Activated CD4-positive, CD25-positive, alpha-beta regulatory T cell treated with anti-CD3 and anti-CD28 coated beads, Interleukin-2, amount 50 U/mL, for 72 hours (primary cell): ENCODE results near the gene GRIK3.

ENCODE experiments used
- DNase-seq: peaks from one replicate; pipeline ENCODE4 v3.0.0; 2021

The GRIK3 gene

DNA sequence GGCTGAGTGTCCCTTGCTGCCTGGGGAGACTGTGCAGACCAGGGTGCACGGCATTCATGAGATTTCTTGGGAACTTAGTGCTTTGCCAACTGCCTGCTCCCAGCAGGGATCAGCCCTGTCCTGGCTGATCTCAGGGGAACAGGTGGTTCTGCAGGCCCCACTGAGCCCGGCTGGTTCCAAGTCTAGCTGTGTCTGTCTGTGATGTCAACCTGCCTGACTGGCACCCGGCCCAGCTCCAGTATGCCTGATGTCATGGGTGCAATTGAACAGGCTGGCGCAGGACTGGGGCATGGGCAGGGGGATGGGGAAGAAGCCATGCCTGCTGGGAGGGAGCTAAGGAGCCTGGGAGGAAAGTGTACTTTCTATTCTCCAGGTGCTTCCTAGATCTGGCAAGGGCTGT is 227.1 kb downstream of the GRIK3 start:
- no peak for DNase-seq

DNA sequence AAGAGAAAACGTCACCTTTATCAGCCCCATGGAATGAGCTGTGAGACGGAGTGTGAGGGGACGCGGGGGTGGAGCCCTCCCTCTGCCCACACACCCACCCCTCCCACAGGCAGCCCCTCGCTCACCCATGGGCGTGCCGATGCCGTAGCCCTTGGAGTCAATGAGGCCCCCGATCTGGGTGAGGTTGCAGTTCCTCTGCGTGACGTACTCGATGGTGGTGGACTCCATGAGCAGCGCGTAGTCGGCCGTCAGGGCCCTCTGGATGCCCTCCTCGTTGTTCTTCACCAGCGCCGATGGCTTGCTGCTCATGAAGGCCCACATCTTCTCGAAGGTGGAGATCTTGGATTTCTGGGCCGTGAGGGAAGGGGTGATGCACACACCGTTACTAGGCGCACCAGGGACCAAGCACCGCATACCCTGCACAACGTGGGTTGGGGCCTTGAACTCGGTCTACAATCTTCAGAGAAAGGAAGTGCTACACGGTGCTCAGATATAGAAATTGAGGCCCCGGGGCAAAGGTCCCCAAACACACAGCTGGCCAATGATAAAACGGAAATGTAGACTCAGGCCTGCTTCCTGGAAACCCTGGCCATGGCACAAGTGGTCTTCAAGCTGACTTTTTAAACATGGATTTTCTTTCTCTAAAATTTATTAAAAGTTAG is 228.2 kb downstream of the GRIK3 start:
- no peak for DNase-seq

DNA sequence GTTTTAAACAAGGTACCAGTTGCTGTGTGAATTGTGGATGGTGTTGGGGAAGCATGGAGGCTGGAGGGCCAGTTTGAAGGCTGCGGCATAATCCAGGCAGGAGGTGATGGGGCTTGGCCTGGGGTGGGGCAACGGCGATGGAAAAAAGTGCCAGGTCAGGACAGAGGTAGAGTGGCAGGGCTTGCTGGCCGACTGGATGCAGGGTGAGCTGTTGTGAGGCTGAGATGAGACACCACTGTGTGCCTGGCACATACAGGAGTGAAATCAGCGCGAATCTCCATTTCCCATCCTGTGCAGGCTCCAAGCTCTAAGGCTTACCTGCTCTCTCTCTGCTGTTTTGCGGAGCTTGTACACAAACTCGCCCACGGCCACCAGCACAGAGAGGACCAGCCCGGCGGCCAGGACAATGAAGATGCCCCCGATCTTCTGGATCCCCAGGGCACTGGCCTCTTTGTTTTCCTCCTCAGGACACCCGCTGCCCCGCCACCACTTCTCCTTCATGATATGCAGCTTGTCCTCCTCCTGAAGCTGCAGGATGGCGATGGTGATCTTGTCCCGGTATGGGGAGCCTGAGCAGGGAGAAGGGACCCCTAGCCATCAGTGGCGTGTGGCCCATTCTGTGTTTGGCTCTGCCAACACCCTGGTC is 229.5 kb downstream of the GRIK3 start:
- no peak for DNase-seq

DNA sequence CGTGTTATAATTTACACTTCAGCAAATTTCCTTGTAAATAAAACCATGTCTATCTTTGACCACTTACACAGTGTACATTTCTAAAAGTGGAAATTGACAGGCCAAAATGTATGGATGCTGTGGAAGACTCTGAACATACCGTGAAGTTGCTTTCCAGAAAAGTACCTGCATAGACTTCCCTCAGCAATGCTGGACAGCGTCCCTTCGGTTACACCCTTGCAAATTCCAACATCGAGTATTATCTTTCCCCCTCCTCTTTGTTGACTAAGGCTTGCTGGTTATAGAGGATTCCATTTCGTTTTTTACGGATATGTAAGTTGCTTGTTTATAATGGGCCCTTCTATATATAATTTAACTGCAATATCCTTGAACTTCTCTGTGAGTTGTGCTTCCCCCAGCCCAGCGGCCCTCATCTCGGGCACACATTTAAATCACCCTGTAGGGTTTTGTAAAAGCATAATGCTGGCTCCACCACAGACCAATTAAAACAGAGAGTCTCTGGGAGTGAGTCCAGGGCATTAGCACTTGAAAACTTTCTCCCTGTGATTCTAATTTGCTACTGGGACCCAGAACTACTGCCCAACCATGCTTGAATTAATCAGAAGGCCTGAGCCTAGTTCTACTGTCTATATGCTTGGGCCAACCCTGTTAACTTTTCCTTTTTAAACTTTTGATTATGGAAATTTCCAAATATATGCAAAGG is 230.3 kb downstream of the GRIK3 start:
- no peak for DNase-seq

DNA sequence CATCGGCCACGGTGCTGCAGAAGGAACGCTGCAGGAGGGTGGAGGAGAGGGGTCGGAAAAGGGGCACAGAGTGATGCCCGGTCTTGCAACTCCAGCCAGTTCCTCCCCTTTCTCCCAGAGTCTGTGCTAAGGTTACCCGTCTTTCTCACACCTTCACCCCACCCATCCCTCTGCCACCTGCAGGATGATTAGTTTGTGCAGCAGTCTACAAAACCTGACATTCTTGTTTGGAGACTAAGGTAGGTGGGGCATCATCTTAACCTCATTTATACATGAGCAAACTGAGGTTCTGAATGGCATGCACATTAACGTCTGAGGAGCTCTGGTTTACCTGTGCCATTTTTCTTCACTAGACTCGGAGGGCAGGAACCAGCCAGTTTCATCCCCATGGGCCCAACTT is 232.3 kb downstream of the GRIK3 start:
- no peak for DNase-seq

DNA sequence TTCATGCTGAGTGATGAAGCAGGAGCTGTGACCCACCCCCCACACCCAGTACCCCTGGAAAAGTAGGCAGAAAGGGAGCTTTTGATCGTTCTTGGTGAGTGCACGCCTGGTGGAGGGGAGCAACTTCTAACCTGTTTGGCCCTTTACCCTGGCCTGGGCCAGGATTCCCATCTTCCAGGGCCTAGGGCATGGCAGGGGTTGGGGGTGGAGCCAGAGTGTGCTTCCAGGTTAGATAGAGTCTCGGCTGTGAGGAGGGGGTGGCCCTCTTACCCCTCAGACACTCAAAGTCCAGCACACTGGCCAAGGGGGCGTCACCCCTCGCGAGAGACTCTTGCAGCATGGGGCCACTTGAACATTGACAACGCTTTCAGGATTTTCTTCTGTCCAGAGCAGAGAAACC is 236.6 kb downstream of the GRIK3 start:
- no peak for DNase-seq

DNA sequence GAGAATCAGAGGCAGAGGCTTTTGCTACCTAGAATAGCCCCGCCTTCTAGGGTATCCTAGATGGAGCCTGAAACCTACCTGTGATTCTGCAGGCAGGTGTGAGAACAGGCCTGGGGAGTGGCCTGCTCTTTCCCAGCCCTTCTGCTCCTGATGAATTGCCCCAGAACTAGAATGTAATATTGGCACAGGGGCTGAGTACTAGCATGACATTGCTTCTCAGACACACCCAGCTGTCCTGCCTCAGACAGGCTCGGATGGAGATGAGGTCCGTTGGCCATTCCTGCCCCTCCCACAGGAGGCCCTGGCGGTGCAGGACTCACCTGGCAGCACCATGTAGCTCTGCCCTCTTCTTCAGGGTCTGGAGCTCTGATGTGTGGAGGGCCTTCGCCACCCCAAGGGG is 237.6 kb downstream of the GRIK3 start:
- DNase-seq, result no peak

DNA sequence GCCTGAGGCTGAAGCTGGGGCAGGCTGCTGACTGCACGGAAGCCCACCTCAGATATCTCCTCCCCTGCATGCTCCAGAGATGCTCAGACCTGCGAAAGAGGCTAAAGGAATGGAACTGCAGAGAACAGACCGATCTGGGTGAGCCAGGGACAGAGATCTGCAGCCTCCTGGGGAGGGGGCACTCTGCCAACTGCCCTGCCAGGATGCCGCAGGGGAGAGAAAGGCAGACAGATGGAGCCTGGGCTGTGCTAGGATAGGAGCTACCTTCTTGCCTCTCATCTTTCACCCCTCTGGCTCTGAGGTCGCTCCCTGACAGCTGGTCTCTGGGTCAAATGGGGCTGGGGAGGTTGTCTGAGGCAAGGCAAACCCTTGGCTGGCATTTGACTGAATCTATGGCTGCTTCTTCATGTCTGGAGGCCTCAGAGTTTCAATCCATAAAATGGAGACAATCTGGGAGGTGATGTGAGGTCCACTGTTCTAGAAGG is 238.2 kb downstream of the GRIK3 start:
- no peak for DNase-seq

DNA sequence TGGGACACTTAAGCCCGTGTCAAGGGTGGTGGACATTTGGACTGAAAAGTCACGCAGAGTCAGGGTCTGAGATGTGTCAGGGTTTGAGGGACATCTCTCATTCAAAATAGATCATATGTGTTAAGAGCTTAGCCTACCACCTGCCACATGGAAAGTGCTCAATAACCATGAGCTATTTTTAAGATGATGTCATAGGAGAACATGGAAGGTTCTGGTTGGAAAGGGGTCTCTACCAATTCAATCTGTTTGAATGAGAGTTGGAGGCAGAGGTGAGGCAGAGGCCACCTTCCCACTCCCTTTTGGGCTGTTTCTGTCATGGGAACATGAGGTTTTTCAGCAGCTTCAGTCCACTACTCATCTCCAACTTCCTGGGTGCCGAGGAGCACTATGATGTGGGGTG is 239.9 kb downstream of the GRIK3 start:
- DNase-seq, result no peak

DNA sequence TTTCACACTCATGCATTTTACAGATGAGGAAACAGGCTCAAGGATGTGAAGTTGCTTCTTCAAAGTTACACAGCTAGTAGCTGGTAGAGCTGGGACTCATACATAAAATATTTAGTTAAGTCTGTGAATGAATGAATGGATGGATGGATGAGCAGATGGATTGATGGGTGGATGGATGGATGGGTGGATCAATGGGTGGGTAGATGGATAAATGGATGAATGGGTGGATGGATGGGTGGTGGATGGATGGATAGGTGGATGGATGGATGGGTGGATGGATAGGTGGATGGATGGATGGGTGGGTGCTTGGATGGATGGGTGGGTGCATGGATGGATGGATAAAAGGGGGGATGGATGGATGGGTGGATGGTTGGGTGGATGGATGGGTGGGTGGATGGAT is 240.9 kb downstream of the GRIK3 start:
- DNase-seq, result no peak

DNA sequence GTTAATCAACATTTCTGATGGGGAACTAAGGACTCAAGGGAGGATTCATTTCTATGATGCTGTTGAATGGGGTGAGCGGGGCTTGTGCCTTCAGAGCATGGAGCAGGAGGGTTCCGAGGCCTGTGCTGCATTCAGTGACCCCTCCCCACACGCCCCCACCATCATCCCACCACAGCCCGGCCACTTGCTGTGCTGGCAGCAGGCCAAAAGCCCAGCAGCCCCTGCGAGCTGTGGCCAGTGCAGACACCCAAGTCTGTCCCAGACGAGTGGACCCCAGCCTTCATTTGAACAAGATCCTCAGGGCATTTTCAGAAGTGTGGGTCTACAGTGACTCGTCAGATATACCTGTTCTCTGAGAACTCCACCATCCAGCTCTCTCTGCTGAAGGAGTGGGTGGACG is 242.0 kb downstream of the GRIK3 start:
- DNase-seq, result no peak

DNA sequence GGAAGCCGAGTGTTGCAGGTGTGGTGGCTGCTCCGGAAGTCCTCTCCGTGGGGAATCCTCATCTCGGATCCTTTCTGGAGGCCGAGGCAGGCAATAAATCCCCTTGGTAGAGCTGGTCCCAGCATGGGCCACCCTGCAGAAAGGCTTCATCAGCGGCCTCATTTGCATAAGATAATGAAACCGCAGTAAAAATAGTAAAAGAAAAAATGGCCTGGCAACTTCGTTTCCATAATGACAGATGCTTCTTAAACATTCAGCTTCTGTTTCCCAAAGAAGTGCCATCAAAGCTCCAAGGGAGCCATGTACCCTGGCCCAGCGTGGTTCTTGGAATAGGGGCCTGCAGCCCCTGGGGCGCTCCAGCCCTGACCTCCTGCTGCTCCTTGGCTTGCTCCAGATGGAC is 244.1 kb downstream of the GRIK3 start:
- DNase-seq, result no peak

DNA sequence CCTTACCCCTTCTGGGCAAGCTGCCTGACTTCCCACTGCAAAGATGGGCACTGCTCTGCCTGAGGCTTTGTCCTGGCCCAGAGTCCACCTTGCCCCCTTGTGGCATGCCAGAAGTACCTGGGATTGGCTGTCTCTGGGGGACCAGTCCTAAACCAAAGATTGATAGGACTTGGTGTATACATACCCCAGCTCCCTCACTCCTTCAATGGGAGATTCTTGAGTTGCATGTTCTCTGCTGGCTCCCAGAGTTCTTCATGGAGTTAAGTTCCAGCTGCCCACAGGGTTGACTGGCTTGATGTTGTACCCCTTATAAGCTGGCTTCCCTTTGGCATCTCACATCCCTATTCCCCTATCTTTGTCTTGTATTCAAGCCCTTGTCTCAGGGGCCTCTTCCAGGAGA is 244.8 kb downstream of the GRIK3 start:
- no peak for DNase-seq

DNA sequence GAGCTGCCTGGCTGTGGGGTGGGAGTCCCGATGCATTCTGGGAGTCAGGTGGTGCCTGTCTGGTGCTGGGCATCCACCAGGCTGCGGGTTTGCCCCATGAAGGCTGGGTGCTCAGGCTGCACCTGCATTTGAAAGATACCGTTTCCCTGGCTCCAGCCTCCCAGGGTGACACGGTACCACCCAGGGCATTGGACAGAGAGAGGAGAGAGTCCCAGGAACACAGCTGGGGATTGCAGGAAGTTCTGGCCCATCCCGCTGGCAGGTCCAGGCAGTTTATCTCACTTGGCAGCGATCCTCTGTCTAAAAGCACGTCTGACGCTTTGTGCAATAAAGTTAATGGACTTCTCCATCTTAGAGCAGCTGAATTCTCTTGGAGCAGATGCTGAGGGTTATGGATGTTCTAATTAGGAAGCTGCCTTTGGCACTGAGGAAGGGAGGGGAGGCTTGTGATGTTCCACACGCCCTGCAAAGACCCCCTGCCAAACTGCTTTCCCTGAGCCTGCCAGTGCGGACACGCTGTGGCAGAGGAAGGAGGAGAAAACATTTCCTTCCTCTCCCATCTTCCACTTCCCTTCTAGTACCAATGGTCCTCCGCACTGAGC is 246.9 kb downstream of the GRIK3 start:
- no peak for DNase-seq

DNA sequence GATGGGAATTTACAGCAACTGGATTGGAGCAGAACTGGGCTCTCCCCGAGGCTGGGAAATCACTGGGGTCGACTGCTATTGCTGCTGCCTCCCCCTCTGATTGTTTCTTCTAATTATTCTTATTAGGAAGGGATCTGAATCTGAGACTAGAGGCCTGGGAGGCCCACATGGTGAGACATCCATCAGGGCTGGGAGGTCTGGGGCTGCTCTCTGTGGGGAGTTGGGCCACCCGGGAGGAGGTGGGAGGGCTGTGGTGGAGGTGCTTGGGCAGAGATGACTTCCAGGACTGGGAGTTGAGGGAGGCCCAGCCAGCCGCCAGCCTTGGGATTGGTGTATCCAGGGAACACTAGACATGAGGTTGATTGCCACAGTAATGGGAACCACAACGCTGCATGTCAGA is 247.9 kb downstream of the GRIK3 start:
- no peak for DNase-seq

DNA sequence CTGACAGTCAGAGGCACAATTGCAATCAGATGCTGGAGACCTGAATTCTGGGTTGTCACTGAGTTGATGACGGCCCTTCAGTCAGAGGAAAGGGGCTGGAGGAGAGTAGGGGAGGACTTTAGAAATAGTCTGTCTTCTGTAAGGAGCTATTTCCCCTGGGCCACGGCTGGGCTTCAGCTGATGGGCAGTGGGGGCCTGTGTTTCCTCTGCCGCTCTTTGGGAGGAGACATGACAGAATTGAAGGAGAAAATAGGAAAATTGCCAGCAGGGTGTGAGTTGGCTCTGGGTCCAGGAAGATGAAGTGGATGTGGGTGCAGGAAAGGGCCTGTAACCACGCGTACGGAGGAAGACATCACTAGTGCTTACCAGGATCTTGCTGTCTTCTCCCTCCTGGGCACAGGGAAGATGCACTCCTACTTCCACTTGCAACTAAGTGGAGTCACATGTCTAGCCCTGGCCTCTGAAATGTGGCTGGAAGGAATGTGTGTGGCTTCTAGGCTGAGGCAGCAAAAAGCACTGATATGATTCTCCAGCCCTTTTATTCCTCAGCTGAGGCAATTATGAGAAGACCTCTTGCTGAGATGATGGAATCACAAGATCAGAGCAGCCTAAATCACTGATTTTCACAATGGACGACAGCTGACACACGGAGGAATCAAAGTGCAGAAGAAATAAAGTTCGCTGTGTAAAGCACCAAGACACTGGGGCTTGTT is 250.0 kb downstream of the GRIK3 start:
- no peak for DNase-seq

DNA sequence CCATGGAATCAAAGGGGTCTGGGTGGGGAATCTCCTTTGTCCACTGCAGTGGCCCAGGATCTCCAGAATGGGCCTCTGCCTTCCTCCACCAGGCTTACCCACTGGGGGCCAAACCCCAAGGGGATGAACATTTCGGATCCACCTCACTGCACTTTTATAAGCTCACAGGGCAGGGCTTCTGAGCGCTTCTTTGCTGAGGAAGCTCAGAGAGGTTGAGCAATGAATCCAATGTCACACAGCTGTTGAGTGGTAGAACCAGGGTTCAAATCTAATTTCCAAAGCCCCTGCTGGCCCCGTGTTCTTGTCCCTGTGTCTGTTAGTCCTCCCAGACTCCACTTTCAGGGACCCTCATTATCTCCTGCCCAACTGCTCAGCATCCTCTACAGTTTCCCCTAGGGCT is 250.8 kb downstream of the GRIK3 start:
- DNase-seq, result no peak

DNA sequence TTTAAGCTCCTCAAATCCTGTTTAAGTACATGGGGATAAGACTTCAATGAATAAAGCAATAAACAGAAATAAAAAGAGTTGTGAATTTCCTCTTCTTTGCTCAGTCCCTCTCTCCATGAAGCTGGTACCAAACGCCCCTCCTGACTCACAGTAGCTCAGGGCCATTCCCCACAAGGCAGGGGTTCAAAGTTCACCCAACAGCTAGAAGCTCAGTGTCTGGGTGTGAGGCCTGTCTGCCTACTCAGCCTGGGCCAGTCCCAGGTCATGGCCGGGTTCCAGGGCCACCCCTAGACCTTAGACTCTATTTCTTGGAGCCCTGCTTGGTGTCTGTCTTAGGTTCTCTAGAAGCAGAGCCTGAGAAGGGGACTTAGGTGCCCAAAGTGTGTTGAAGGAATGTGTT is 251.5 kb downstream of the GRIK3 start:
- no peak for DNase-seq

DNA sequence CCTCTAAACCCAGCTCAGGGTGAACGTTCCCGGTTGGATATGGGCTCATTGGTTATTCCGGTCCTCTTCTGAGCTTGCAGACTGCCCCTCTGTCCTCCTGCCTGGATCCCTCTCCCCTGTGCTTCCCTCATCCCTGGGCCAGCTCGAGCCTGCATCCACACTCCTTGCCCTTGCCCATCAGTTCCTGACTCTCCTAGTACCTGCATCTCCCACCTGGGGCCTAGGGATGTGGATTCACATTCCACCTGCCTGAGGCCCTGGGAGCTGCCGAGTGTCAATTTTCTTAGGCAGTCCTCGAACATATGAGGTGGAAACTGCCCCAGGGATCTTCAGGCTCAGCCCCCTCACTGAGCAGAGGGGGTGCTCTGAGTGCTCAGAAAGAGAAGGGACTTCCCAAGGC is 252.2 kb downstream of the GRIK3 start:
- no peak for DNase-seq

DNA sequence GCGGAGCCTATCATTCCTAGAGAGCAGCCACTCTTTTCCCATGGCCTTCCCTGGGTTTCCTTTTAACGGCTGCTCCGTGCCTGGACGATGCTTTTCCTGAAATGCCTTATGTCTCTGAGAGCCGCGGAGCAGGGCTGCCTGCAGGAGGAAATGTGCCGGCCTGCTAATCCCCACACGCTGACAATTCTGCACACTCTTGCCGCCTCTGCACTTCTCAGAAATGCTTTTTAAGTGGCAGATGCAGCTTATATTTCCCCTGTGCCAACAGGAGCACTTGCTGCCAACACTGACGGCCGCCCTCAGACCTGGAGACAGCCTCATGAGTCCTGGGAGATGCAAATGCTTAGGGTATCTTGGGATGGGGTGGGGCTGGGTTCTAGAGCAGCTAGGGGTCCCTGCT is 253.2 kb downstream of the GRIK3 start:
- DNase-seq, result no peak

DNA sequence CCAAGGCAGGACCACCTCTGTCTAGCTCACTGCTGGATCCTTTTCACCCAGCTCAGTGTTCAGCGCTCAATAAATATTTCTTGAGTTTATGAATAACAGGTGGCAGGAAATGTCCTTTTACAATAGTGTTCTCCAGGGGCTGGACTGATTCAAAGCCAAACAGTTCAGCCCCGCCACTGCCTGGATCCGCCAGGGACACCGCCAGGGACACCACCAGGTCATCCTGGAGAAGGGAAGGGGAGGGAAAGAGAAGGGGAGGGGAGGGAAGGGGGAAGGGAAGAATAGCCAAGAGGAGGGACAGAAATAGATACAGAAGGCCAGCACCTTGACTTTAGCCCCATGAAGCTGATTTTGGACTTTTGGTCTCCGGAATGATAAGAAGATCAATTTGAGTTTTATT is 255.6 kb downstream of the GRIK3 start:
- no peak for DNase-seq

DNA sequence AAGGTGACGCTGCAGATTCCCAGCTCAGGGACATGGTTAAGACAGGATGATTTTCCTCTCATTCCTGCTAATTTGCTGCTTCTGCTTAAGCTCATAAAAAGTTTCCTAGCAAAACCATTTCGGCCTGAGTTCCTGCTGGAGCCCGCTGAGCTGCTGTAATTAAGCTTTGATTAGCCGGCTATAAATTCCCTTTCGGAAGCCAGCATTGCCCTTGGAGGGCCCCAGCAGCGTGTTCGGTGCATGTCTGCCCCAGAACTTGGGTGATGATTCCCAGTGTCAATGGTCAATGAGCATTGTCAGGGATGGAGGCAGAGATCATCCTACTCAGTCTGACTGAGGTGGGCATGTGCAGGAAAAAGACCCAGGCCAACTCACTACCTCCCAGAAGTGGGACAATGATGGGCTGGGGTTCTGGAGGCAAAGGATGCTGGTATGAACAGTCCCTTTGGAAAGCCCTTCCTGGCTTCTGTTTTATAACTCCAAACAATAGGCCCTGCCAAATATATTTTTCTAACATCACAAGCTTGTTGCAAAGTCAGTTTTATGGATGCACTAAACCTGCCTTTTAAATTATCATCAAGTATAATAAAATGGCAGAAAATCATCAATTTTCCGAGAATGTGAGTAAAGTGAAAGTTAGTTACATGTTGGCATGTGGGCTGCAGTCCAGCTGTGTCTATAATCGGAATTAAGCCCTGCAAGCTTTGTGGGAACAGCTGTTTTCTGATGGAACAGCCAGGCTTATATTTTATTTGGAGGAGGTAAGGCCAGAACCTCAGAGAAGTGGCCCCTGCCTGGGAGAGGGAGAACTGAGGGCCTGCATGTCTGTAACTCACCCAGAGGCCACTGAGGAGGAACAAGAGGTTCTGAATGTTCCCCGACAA is 257.1 kb downstream of the GRIK3 start:
- DNase-seq, result no peak
